ENCODE results near the gene PALB2.

PALB2 gene

DNA sequence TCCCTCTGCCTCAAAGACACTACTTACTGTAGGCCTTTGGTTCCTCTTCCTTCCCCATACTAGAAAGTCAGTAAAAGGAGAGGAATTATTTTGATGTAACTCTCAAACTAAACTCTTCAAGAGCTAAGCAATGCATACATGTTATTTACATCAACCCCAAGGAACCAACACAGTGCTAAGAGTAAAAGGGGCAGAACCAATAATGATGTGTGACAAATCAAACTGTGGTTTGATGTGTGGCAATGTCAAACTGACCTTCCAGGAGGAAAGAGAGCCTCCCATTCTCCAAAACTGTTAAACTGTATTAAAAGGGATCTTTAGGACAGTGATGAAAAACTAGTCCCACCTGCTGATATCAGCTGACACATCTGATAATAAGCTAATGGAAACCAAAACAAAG is 60.7 kb downstream of the PALB2 start:
- no peak for DNase-seq

DNA sequence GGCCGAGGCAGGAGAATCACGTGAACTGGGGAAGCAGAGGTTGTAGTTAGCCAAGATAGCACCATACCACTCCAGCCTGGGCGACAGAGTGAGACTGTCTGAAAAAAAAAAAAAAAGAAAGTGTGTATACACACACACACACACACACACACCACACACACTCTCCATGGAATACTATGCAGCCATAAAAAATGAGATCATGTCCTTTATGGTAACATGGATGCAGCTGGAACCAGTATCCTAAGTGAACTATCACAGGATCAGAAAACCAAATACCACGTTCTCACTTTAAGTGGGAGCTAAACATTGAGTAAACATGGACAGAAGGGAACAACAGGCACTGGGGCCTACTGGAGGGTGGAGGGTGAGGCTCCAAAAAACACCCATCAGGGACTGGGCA is 61.7 kb downstream of the PALB2 start:
- DNase-seq = no peak

DNA sequence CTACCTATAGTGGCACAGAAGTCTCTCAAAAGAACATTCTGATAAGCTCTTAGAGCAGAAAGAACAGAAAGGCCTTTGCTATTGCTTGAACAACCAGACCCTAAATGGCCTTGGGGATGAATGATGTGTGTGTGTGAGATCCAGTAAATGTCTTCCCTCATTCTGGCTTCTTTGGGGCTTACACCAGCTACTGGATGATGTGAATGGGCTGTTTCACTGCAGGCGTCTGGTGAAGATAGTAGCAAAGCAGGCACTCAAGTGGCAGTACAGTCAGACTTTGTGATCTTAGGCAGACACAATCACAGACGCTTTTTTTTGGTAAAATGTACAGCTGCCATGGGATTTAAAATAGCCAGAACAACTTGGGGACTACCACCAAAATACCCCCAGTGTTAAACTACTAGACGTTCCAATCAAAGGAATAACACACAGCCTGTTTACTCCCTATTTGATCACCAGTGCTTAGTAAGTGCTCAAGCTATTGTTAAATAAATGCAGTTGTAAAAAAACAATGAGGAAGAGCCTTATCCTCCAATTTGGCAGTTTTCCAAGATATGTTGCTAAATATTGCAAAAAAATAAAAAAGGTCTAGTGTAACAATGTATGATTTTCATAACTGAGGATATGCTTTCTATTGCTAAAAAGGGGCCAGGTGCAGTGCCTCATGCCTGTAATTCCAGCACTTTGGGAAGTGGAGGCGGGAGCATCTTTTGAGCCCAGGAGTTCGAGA is 62.8 kb downstream of the PALB2 start:
- peak; percentile 19 for DNase-seq

DNA sequence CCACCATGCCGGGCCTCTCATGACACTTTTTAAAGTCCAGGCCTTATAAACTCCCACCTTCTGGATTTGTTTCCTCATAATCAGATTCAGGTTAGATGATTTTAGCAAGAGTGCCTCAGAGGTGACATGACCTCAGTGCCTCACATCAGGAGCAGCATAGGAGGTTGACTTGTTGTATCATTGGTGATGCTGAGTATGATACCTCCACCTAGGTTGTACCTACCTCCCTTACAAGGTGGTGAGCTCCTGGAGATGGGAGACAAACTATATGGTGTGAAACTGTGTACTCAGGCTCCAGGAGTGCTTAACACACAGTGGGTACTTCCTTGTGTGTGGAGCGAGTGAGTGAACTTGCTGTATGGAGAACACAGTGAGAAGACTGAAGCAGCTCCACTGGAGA is 63.6 kb downstream of the PALB2 start:
- DNase-seq = no peak

DNA sequence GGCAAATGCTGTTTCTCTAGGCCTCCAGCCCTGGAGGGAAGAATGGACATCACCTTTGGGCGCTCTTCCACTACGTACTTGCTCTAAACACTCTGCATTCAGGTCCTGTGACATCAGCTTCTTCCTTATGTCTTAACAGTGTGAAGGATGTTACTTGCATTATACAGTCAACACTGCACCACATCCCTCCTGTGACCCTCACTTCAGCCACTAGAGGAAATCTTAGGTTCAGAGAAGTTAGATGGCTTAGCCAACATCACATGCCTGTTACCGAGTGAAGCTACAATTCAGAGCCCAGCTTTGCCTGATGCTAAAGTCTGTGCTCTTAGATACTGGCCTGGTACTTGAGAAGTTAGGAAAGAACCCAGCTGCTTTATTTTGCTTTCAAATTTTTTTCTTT is 65.3 kb downstream of the PALB2 start:
- no peak for DNase-seq

DNA sequence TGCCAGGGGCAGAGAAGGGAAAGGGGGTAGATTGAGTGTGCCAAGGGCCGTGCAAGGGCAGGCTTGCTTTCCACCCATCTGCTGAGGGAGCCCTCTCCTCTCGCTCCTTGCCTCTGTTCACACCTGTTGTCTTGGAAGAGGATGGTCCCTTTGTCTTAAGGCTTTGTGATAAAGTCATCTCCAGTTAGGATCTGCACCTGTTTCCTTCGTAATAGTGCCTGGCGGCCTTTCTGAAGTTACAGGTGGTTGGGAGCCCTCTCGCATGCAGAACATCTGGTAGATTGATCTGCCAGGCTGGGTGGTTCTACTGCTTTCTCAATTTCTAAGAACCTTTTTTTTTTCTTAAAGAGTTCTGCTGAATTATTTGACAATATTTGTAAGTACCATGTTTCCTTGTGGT is 67.3 kb downstream of the PALB2 start:
- no peak for DNase-seq

DNA sequence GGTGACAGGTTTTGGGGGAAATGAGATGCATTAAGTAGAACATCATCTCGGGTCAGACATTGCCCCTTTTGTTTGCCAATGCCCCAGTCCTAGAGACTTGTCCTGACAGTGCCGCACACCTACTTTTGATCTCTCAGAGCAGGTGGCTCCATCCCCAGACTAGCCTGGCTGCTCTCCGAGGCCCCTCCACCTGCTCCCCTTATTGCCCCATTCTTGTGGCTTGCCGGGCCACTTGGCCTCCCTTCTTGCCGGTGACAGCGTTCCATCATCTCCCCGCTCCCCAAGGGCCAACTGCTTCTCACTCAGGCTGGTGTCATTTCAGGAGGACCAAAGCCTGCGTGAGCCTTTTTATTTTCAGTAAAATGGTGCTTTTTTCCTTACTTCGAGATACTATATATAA is 68.7 kb downstream of the PALB2 start:
- no peak for DNase-seq

DNA sequence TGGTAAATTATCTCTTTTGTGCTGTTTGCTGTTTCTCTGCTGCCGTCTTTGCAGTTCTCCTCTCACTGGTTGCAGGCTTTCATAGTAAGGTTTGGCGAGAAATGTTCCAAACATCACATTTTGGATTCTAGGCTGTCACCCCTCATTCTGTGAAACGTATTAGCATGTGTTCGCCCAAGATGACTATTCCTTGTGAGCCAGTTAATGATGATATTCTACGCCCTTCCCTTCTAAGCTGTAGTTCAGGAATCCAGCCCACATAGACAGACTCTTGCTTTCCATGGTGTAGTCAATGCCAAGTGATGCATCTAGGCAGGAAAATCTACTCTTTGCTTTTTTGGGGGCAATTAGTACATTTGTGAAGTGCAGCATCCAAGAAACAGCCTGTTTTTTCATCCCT is 69.2 kb downstream of the PALB2 start:
- no peak for DNase-seq

DNA sequence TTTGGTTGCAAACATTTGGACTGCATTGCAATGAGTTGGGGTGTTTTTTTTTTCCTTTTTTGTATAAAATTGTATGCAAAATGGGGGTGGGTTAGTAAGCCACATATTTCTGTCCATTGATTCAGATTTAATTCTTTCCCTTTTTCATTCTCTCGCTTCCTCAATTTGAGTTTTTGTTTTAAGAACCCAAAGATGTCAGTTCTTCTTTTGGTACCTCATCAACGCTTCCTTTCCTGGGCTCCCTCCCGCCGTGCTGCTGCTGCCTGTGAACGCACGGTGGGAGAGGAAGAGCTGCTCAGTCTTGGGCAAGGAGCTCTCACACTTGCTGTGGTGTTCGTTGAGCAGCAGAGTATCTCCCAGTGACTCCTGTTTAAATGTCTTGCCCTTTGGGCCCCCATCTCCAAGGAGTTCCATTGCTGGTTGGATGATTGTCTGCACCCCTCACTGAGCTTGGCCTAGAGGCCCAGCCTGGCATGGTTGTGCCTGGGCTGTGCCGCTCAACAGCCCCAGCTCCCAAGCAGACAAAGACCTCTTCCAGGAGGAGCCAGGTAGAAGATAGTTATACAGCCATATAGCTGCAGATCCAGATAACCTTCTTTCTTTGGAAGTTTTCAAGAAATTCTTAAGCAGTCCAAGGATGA is 70.0 kb downstream of the PALB2 start:
- no peak for DNase-seq

DNA sequence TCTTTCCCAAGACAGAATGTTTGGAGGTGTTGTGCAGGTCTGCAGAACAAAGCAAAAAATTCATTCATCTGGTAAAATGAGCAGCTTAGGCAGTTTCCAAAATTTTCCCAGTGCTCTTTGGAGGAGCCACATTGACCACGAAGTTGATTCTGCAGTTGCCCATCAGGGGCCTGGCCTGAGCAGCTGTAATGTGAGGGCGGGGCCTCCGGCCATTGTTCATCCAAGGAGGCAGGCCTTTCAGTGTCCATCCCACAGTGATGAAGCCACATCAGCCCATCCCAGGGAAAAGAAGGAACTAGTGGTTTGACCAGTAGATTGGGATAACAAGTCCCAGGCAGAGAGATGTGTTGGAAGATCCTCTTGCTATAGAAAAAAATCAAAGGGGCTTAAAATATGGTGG is 73.5 kb downstream of the PALB2 start:
- DNase-seq = no peak

DNA sequence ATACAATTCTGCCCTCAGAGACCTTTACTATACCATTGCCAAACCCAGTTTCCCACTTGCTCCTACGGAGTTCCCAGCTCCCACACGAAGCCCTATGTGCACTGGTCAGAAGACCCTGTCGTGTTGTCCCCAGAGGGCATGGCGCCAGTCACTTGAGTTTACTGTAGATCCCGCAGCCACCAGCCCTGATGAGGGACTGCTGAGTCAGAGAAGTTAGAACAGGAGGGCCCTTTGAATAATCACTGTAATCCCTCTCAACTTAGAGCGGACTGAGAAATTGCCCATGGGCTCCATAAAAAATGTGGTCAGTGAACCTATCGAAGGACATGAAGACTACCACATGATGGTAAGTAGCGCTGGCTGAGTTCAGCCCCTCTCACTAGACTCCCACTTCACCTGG is 74.4 kb downstream of the PALB2 start:
- DNase-seq = no peak

DNA sequence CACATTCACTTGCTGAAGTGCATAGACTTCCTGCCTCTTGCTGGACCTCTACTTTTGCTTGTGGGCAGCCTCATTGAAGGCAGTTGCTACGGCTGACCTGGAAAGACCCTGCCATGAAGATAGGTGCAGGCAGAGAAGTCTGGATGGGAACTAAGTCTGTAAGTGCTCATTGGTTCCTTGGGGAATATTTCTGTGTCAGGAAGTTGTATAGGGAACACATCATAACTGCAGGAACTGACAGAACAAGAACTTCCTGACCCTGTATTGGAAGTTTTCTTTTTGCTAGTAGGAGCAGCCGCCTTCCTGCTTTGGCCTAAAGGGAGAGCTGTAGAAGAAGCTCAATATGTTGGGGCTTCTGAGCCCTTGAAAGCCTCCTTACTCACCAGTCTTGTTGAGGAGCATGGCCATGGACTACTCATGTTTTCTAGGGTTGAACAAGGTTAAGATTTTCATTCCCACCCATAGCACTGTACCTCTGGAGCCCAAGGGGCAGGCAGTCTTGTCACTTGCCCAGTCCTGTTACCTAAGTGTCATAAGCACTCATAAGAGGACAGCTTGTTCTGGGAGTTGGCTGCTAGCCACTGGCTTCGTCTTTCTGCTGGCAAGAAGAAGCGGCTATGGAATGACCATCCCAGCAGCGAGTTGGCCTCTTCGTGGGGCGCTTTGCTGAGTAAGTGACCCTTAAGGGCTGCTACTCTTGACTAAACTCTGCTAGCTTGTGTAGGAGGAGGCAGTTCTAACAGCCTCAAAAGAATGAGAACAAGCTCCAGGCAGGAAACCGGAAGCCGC is 76.3 kb downstream of the PALB2 start:
- no peak for DNase-seq

DNA sequence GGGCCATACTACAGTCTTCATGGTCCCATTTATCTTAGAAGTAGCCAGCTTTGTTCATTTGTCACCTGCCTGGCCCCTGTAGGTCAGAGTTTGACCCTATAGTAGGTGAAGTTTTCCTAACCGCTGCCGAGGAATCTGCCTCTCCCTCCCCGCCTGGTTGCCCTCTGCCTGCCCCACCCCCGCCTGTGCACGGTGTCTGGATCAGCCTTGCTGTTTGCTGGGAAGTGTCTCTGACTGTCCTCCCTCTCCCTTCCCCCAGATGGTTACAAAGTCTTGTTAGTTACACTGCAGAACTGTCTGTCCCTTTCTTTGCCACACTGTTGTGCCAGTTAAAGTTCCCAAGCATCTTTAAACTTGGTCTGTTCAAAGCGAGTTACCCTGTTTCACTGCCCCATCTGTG is 77.9 kb downstream of the PALB2 start:
- DNase-seq = no peak

DNA sequence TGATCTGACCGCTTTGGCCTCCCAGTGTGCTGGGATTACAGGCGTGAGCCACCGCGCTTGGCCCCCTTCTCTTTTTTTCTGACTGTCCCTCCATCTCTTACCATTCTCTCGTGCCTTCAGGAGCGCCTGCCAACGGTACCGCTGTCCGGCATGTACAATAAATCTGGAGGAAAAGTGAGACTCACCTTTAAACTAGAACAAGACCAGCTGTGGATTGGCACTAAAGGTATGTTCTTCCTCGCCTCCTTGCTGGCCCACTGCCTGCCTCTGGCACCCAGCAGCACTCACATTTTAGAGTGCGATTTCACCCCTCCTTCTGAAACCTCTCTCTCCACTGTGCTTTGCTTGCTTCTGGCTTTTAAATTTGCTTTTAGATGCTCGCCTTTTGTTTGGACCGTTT is 78.6 kb downstream of the PALB2 start:
- DNase-seq = no peak

DNA sequence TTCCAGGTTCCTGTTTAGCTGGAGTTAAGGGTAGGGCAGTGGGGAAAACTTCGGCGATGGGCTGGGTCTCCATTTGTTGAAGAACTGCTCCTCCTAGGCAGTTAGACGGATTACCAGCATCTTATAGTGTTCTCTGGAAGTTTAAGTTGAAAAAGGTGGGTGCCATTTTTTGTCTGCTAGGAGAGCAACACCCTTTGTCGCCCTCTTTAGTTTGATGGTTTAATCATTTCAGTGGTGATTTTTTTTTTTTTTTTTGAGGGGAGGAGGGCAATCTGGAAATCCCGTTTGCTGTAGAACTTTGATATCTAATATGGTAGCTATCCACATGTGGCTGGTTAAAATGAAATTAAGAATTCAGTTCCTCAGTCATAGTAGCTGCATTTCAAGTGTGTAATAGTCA is 79.5 kb downstream of the PALB2 start:
- no peak for DNase-seq

DNA sequence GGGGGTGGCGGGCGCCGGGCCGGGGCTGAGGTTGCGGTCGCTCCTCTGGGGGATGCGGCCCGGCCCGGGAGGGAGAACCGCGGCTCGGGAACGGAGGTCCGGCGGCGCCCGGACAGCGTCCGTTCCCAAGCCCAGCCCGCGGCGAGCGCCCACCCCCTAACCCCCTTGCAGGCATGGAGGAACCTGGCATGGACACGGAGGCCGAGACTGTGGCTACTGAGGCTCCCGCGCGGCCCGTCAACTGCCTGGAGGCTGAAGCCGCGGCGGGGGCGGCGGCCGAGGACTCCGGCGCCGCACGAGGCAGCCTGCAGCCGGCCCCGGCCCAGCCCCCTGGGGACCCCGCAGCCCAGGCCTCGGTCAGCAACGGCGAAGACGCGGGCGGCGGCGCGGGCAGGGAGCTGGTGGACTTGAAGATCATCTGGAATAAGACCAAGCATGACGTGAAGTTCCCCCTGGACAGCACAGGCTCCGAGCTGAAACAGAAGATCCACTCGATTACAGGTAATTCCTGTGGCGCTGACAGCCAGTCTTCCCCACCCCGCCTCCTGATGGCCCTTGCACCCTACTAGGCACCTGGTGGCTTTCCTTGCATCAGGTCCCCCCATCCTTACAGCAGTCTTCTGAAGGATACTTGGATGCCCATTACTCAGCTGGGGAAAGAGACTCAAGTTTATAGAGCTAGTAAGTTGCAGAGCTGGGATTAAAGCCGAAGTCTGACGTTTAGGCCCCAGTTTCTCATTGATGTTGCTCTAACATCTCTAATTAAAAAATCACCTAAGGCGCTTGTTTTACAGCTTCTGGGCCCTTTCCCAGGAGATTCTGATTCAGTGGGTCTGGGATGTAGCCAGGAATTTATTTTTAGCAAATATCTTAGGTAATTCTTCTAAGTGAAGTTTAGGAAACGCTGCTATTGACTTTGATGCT is 83.1 kb downstream of the PALB2 start:
- DNase-seq = peak; percentile 46

DNA sequence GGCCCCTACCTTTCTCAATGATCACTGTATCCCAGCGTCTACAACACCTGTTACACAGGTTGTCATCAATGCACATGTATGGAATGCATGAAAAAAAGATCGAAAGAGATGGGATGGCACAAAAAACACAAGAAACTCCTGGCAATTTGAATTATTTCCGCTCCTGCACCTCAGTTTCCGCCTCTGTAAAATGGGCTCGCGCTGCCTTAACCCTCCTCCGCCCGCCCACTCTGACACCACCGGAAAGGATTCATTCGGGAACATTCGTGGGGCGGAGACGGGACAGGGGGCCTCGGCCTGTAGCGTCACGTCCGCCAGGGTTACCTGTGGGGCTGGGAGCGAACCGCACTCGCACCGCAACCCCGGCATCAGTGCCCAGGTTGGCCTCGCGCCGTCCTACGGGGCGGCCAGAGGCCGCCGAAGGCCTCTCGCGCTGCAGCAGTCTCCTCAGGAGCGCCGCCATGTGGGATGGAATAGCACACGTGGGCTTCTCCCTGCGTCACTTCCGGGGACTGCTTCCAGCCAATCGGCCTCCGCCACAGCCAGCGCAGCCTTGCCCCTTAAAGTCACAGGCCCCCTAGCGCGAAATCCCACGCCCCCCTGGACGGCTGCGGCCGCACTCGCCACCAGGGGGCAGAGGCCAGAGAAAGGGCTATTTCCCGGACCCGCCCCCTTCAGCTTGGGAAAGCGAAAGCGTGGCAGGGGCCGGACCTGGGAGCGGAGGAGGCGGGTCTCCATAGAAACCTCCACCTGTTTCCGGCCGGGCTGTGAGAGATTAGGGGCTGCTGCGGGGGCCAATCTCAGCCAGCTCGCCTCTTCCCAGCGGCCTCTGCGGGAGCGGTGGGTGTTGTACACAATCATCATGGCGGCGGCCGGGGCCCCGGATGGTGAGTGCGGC is 84.0 kb downstream of the PALB2 start, which contains the start of the genes EARS2 and UBFD1:
EARS2 (minus strand) TSS at position 470 of the 898 bp plus-strand sequence; CDS start at position 463, 7 bp downstream.
UBFD1 (plus strand) TSS at position 847 of the 898 bp plus-strand sequence; CDS start at position 863, 16 bp downstream.
- DNase-seq = peak; percentile 98

DNA sequence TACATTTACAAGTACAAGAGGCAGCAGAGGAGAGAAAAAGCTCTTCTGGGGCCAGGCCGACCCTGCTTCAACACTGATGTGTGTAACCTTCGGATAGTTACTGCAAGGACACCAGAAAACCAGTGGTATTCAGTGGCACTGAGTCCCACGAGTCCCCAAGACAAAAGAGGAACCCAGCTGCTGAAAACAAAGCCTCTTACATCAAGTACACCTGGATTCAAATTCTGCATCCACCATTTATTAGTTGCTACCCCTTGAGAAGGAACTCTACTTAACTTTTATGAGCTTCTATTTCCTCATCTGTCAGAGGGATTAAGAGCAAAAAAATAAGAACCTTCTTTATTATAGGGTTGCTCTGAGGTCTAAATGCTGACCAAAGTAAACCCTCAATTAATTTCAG is 86.6 kb downstream of the PALB2 start:
- no peak for DNase-seq
